H1 (cell line): ENCODE results near the gene FAM181A. TPM values are rescaled to one million over a fixed set of nuclear protein-coding genes. Genes with fewer than 3 reads are reported as not detected.

ENCODE experiments used
- CTCF ChIA-PET: fragments of 300-600 bp; sonication (Branson Sonifier 250); formaldehyde crosslinking; loops from one replicate; lab custom pipeline; 2021; ENCODE audit not compliant: partially characterized antibody; lab: Charles Lee
- POLR2A ChIA-PET: fragments of 300-600 bp; sonication (Branson Sonifier 250); formaldehyde crosslinking; loops from one replicate; lab custom pipeline; 2021; ENCODE audit warnings: inconsistent platforms; ENCODE audit not compliant: partially characterized antibody; lab: Charles Lee
- DNase-seq, 2 experiments: peaks; one replicate each; pipeline versions ENCODE4 v3.0.0 to v3.0.0-alpha.2; 2010 to 2022; ENCODE audit warnings: low spot score in 2 of 2, low read depth in 1 of 2, mixed read lengths in 1 of 2
- FAIRE-seq: peaks from 2 replicates; lab custom pipeline; 2011; peaks lifted over from hg19 to GRCh38; lab: Jason Lieb, UNC
- H2AFZ ChIP-seq: 2 replicates; pipeline ENCODE4 v1.8.1; 2012; ENCODE audit warnings: low read length, inconsistent platforms
- H2AK5ac ChIP-seq: 2 replicates; pipeline ENCODE4 v1.6.1; 2013; ENCODE audit warnings: low read depth, low read length
- H2BK120ac ChIP-seq: replicated peaks from 2 replicates; pipeline ENCODE3; 2013; ENCODE audit warnings: low read depth, low read length, inconsistent platforms
- H2BK12ac ChIP-seq: 2 replicates; pipeline ENCODE4 v1.6.1; 2013; ENCODE audit warnings: low read depth, low read length
- H2BK15ac ChIP-seq: 2 replicates; pipeline ENCODE4 v1.6.1; 2013; ENCODE audit warnings: low read length
- H2BK20ac ChIP-seq: 2 replicates; pipeline ENCODE4 v1.6.1; 2013; ENCODE audit warnings: low read length
- H2BK5ac ChIP-seq: 2 replicates; pipeline ENCODE4 v1.6.1; 2013; ENCODE audit warnings: low read depth, low read length
- H3K14ac ChIP-seq: 2 replicates; pipeline ENCODE4 v1.6.1; 2013; ENCODE audit warnings: inconsistent platforms; ENCODE audit not compliant: insufficient read length
- H3K18ac ChIP-seq: 2 replicates; pipeline ENCODE4 v1.6.1; 2013; ENCODE audit warnings: low read length; ENCODE audit errors: extremely low read depth
- H3K23ac ChIP-seq: 2 replicates; pipeline ENCODE4 v1.6.1; 2013; ENCODE audit warnings: inconsistent platforms; ENCODE audit not compliant: insufficient read length
- H3K23me2 ChIP-seq: 2 replicates; pipeline ENCODE4 v1.6.1; 2013; ENCODE audit warnings: low read depth, low read length
- H3K27ac ChIP-seq: 2 replicates; pipeline ENCODE4 v1.6.1; 2011; ENCODE audit warnings: low read depth, low read length, inconsistent platforms
- H3K27me3 ChIP-seq, 4 experiments: replicated peaks in 1 of 4; 1 replicate in 1 of 4; 2 replicates in 3 of 4; pipeline versions ENCODE4 v1.6.1 to v1.8.1; 2011 to 2013; ENCODE audit warnings: low read length in 3 of 4, mild to moderate bottlenecking in 3 of 4, inconsistent platforms in 2 of 4, mixed read lengths in 2 of 4, moderate library complexity in 1 of 4; ENCODE audit not compliant: control insufficient read depth in 3 of 4, insufficient read depth in 3 of 4; ENCODE audit errors: extremely low read depth in 1 of 4
- H3K36me3 ChIP-seq, 4 experiments: 2 replicates each; pipeline versions ENCODE4 v1.6.1 to v1.8.1; 2011 to 2013; ENCODE audit warnings: mild to moderate bottlenecking in 4 of 4, low read length in 3 of 4, moderate library complexity in 2 of 4, control low read depth in 1 of 4, inconsistent platforms in 1 of 4; ENCODE audit not compliant: insufficient read depth in 4 of 4, control insufficient read depth in 2 of 4
- H3K4ac ChIP-seq: replicated peaks from 2 replicates; pipeline ENCODE3; 2013; ENCODE audit warnings: low read length, low read depth, mixed read lengths, inconsistent platforms; ENCODE audit not compliant: insufficient read length
- H3K4me1 ChIP-seq, 4 experiments: replicated peaks in 1 of 4; 1 replicate in 1 of 4; 2 replicates in 3 of 4; pipeline versions ENCODE4 v1.6.1 to v1.8.1; 2011 to 2013; ENCODE audit warnings: low read length in 3 of 4, inconsistent platforms in 2 of 4, mixed read lengths in 1 of 4; ENCODE audit not compliant: insufficient read depth in 4 of 4, control insufficient read depth in 3 of 4
- H3K4me2 ChIP-seq, 2 experiments: 2 replicates each; pipeline versions ENCODE4 v1.6.1 to v1.8.1; 2011 to 2013; ENCODE audit warnings: low read depth in 2 of 2, low read length in 2 of 2, control low read depth in 1 of 2, inconsistent platforms in 1 of 2, mild to moderate bottlenecking in 1 of 2; ENCODE audit not compliant: insufficient read depth in 1 of 2
- H3K4me3 ChIP-seq, 4 experiments: fragments of 200-600, 300-600 bp in 1 of 4; sonication (generic), shearing (Covaris generic), sonication (Bioruptor Twin) in 1 of 4; 2 replicates each; pipeline versions ENCODE4 v1.5.1 to v1.8.1; 2011 to 2016; ENCODE audit warnings: low read length in 4 of 4, low read depth in 3 of 4, control low read depth in 2 of 4, inconsistent platforms in 2 of 4, mild to moderate bottlenecking in 2 of 4, mixed read lengths in 1 of 4, moderate library complexity in 1 of 4; ENCODE audit not compliant: insufficient read depth in 2 of 4; ENCODE audit errors: extremely low read depth in 1 of 4
- H3K56ac ChIP-seq: replicated peaks from 2 replicates; pipeline ENCODE3; 2013; ENCODE audit warnings: low read depth, mild to moderate bottlenecking, mixed read lengths, low read length, inconsistent platforms; ENCODE audit not compliant: insufficient read length
- H3K79me1 ChIP-seq: 2 replicates; pipeline ENCODE4 v1.6.1; 2013; ENCODE audit warnings: low read depth, low read length, control low read depth
- H3K79me2 ChIP-seq, 2 experiments: 2 replicates each; pipeline versions ENCODE4 v1.6.1 to v1.8.1; 2012 to 2013; ENCODE audit warnings: low read length in 2 of 2, mild to moderate bottlenecking in 2 of 2, inconsistent platforms in 1 of 2; ENCODE audit not compliant: insufficient read depth in 2 of 2, control insufficient read depth in 1 of 2
- H3K9ac ChIP-seq, 4 experiments: replicated peaks in 1 of 4; 1 replicate in 1 of 4; 2 replicates in 3 of 4; pipeline versions ENCODE4 v1.6.1 to v1.8.1; 2011 to 2013; ENCODE audit warnings: low read depth in 3 of 4, low read length in 3 of 4, control low read depth in 2 of 4, mild to moderate bottlenecking in 2 of 4, moderate library complexity in 2 of 4, inconsistent platforms in 1 of 4; ENCODE audit errors: extremely low read depth in 1 of 4
- H3K9me3 ChIP-seq, 2 experiments: 2 replicates each; pipeline versions ENCODE4 v1.6.1 to v1.8.1; 2012 to 2013; ENCODE audit warnings: mild to moderate bottlenecking in 2 of 2, moderate library complexity in 2 of 2, control low read depth in 1 of 2, inconsistent platforms in 1 of 2, low read depth in 1 of 2, low read length in 1 of 2, mixed read lengths in 1 of 2; ENCODE audit not compliant: insufficient read depth in 2 of 2
- H4K20me1 ChIP-seq, 2 experiments: replicated peaks in 1 of 2; 2 replicates each; pipeline versions ENCODE3 to v1.8.1; 2011 to 2013; ENCODE audit warnings: inconsistent platforms in 2 of 2, low read length in 2 of 2, mild to moderate bottlenecking in 1 of 2; ENCODE audit not compliant: insufficient read depth in 2 of 2, control insufficient read depth in 1 of 2
- H4K5ac ChIP-seq: 2 replicates; pipeline ENCODE4 v1.6.1; 2013; ENCODE audit warnings: low read length, low read depth, mixed read lengths, inconsistent platforms; ENCODE audit not compliant: insufficient read length
- H4K8ac ChIP-seq: 2 replicates; pipeline ENCODE4 v1.8.0; 2013; ENCODE audit warnings: mild to moderate bottlenecking, moderate library complexity, low read length, inconsistent platforms; ENCODE audit not compliant: insufficient read depth; ENCODE audit errors: extremely low read depth
- H4K91ac ChIP-seq: replicated peaks from 2 replicates; pipeline ENCODE3; 2013; ENCODE audit warnings: low read length, mixed read lengths, inconsistent platforms; ENCODE audit not compliant: insufficient read length
- BACH1 ChIP-seq: IDR thresholded peaks from 2 replicates; pipeline ENCODE4 v1.6.1; 2012; ENCODE audit warnings: low read length, improper control_type of control experiment
- BRCA1 ChIP-seq: IDR thresholded peaks from 2 replicates; pipeline ENCODE4 v1.6.1; 2012; ENCODE audit warnings: low read depth, low read length, improper control_type of control experiment
- CHD1 ChIP-seq: IDR thresholded peaks from 2 replicates; pipeline ENCODE4 v1.6.1; 2012; ENCODE audit warnings: low read depth, low read length, improper control_type of control experiment
- HDAC2 ChIP-seq, 2 experiments: fragments of 300-600 bp in 1 of 2; sonication (generic) in 1 of 2; IDR thresholded peaks; 2 replicates each; pipeline ENCODE4 v1.6.1; 2011 to 2012; ENCODE audit warnings: low read depth in 2 of 2, low read length in 2 of 2, mild to moderate bottlenecking in 2 of 2, moderate library complexity in 2 of 2, borderline replicate concordance in 1 of 2, inconsistent platforms in 1 of 2
- JUND ChIP-seq: IDR thresholded peaks from 2 replicates; pipeline ENCODE4 v1.6.1; 2011; ENCODE audit warnings: mild to moderate bottlenecking, improper control_type of control experiment, low read length
- KDM5A ChIP-seq: fragments of 200-600 bp; IDR thresholded peaks from 2 replicates; pipeline ENCODE4 v1.7.1; 2012; ENCODE audit warnings: mild to moderate bottlenecking, low read length, inconsistent platforms, mixed read lengths
- NRF1 ChIP-seq: IDR thresholded peaks from 2 replicates; pipeline ENCODE4 v1.6.1; 2011; ENCODE audit warnings: mild to moderate bottlenecking, low read depth, low read length, improper control_type of control experiment
- RBBP5 ChIP-seq: IDR thresholded peaks from 2 replicates; pipeline ENCODE4 v1.7.1; 2012; ENCODE audit warnings: low read depth, mild to moderate bottlenecking, inconsistent platforms, low read length, moderate library complexity, borderline replicate concordance
- RNF2 ChIP-seq: fragments of 200-900, 300-1000 bp; sonication (generic); IDR thresholded peaks from 2 replicates; pipeline ENCODE4 v1.7.1; 2016; ENCODE audit warnings: borderline replicate concordance, low read depth, mild to moderate bottlenecking, antibody characterized with exemption, low read length; ENCODE audit not compliant: poor library complexity, severe bottlenecking; ENCODE audit errors: missing control alignments
- SIRT6 ChIP-seq: IDR thresholded peaks from one replicate; pipeline ENCODE4 v1.7.1; 2012; ENCODE audit warnings: low read length, inconsistent platforms
- TEAD4 ChIP-seq: IDR thresholded peaks from 2 replicates; pipeline ENCODE4 v1.6.1; 2012; ENCODE audit warnings: low read depth, low read length, inconsistent platforms, mixed read lengths
- WGBS, 2 experiments: shearing (Covaris generic) in 1 of 2; methylation state at CpG; one replicate each; pipeline versions ENCODE4 v1.1.6 to v1.1.7; 2013 to 2015; ENCODE audit warnings: low lambda C conversion rate in 2 of 2, mixed read lengths in 2 of 2, inconsistent platforms in 1 of 2, low coverage in 1 of 2, missing lambda C conversion rate in 1 of 2; ENCODE audit not compliant: insufficient replicate concordance in 2 of 2, insufficient coverage in 1 of 2, insufficient read length in 1 of 2; ENCODE audit errors: extremely low coverage in 1 of 2, missing lambda C conversion rate in 1 of 2; 5-methylcytosine and 5-hydroxymethylcytosine counted together
- polyA plus RNA-seq, 7 experiments: library from polyadenylated mRNA; depleted of rRNA in 3 of 7; stranded (reverse) in 5 of 7; unstranded in 2 of 7; fragments of >200 nt in 5 of 7; fragments of 200-250 nt in 2 of 7; gene quantifications; 1 replicate in 5 of 7; 2 replicates in 1 of 7; 4 replicates in 1 of 7; pipeline versions ENCODE4 v1.2.1 to v1.2.3, GENCODE V29; 2011 to 2013; ENCODE audit warnings: missing spikeins in 2 of 7, mixed read lengths in 2 of 7
- total RNA-seq: library from RNA; stranded (reverse); fragmentation: NEBNext Ultra II Directional; extraction: Animal tissue kit (Norgen Biotek cat#: 25700); gene quantifications from 2 replicates; pipeline ENCODE4 v1.2.1, GENCODE V29; 2021
- TF ChIP-seq, protein P1 (sequence below), 3 experiments: IDR thresholded peaks; 1 replicate in 2 of 3; 2 replicates in 1 of 3; pipeline versions ENCODE4 v1.5.1 to v1.6.1; 2011; ENCODE audit warnings: low read length in 3 of 3, mild to moderate bottlenecking in 3 of 3, inconsistent platforms in 2 of 3, low read depth in 1 of 3, moderate library complexity in 1 of 3; ENCODE audit not compliant: insufficient read depth in 1 of 3; ENCODE audit errors: control extremely low read depth in 1 of 3

Gene FAM181A
- total and polyA plus RNA-seq, 2 of the 8 experiments (the other 6 are each of a cell fraction or from before 2014, with no cell fraction given), result not detected

DNA sequence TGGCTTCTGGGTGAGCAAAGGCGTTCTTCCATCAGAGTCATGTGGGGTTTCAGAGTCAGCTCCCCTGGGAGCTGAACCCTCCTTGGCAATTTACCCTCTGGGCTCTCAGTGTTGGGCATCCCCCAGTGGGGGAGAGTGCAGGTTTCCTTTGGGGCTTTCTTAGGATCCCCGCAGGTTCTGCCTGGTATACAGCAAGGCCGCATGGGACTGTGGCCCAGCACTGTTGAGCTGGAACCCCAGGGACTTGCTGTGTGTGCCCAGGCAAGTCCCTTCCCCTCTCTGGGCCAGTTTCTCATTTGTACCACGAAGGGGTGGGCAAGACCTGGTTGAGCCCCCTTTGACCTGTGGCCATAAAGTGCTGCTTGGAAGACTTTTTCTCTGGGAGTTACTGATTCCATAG is 5.5 kb downstream of the FAM181A start:
- no peaks in the 10 kb centered on the region for H3K23me2 ChIP-seq
- H2BK15ac ChIP-seq, result no peak overlapping the region
- H3K4ac ChIP-seq, result no peak overlapping the region
- H3K23ac ChIP-seq, result no peak overlapping the region
- CTCF ChIA-PET, result no interaction called here
- H3K18ac ChIP-seq, result no peak overlapping the region
- no peak overlapping the region for H4K5ac ChIP-seq
- no peak overlapping the region for H3K9ac ChIP-seq
- no peaks in the 10 kb centered on the region for H3K79me1 ChIP-seq
- H2BK120ac ChIP-seq, result no peak overlapping the region
- 89% methylated on average over 4 of the region's 4 CpGs; no CpG with 5 or more reads in 1 of the 2 experiments for WGBS, 2 experiments
- H2BK12ac ChIP-seq, result no peak overlapping the region
- no peak overlapping the region for H2AK5ac ChIP-seq
- no peak overlapping the region for H3K4me3 ChIP-seq
- FAIRE-seq (no peak), DNase-seq (no peak)
- H3K36me3 ChIP-seq, result no peaks in the 10 kb centered on the region
- no peak overlapping the region for H2BK20ac ChIP-seq
- no peaks in the 10 kb centered on the region; a peak in 2 of 7 replicates for H3K27me3 ChIP-seq
- H3K27ac ChIP-seq, result no peak overlapping the region
- no peaks in the 10 kb centered on the region for H3K9me3 ChIP-seq
- H2BK5ac ChIP-seq, result no peak overlapping the region
- no peaks in the 10 kb centered on the region for H3K79me2 ChIP-seq
- H3K4me1 ChIP-seq, result peaks cover 0 to 2% (median 0%) of the 10 kb centered on the region in 4 experiments; a peak in 1 of 7 replicates
- H4K20me1 ChIP-seq, result no peaks in the 10 kb centered on the region
- POLR2A ChIA-PET, result interaction anchor here (0.6 kb wide), 1 partner anchor 763 kb away, joined by 3 read pairs; no protein-coding TSS in a partner anchor
- H3K14ac ChIP-seq, result no peak overlapping the region
- no peak overlapping the region for H2AFZ ChIP-seq
- no peak overlapping the region for H3K4me2 ChIP-seq
- H3K56ac ChIP-seq, result no peak overlapping the region
- H4K8ac ChIP-seq, result no peak overlapping the region
- no peak overlapping the region for H4K91ac ChIP-seq
- TF ChIP-seq NRF1, result no peak
- TF ChIP-seq KDM5A, result no peak
- no peak for TF ChIP-seq JUND
- no peak for TF ChIP-seq RBBP5
- TF ChIP-seq RNF2, result no peak
- no peak for TF ChIP-seq TEAD4
- no peak for TF ChIP-seq CHD1
- no peak for TF ChIP-seq BACH1
- TF ChIP-seq, protein P1, sequence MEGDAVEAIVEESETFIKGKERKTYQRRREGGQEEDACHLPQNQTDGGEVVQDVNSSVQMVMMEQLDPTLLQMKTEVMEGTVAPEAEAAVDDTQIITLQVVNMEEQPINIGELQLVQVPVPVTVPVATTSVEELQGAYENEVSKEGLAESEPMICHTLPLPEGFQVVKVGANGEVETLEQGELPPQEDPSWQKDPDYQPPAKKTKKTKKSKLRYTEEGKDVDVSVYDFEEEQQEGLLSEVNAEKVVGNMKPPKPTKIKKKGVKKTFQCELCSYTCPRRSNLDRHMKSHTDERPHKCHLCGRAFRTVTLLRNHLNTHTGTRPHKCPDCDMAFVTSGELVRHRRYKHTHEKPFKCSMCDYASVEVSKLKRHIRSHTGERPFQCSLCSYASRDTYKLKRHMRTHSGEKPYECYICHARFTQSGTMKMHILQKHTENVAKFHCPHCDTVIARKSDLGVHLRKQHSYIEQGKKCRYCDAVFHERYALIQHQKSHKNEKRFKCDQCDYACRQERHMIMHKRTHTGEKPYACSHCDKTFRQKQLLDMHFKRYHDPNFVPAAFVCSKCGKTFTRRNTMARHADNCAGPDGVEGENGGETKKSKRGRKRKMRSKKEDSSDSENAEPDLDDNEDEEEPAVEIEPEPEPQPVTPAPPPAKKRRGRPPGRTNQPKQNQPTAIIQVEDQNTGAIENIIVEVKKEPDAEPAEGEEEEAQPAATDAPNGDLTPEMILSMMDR (IDR thresholded peaks at IDR 0.05; ENCODE audit: control extremely low read depth in 1 of 3, insufficient read depth in 1 of 3, low read depth in 1 of 3, low read length in 3 of 3), result no peak
- TF ChIP-seq BRCA1, result no peak
- no peak for TF ChIP-seq SIRT6
- no peak for TF ChIP-seq HDAC2 (IDR thresholded peaks at IDR 0.05; ENCODE audit: borderline replicate concordance in 1 of 2, low read depth in 2 of 2, low read length in 2 of 2)
